MM.1S (cell line): ENCODE data around the gene POLR2C.

Experiments
- EZH2 ChIP-seq: fragments of 300-600 bp; sonication (generic); optimal IDR thresholded peaks from 2 replicates; pipeline ENCODE3; 2017; ENCODE audit warnings: low read depth, mild to moderate bottlenecking, antibody characterized with exemption, low read length, mixed read lengths
- TF ChIP-seq, protein P1 (sequence below): fragments of 300-600 bp; sonication (generic); IDR thresholded peaks from 2 replicates; pipeline ENCODE4 v1.5.1; 2016; ENCODE audit warnings: antibody characterized with exemption, low read length, mixed read lengths

- TF ChIP-seq, protein P1, sequence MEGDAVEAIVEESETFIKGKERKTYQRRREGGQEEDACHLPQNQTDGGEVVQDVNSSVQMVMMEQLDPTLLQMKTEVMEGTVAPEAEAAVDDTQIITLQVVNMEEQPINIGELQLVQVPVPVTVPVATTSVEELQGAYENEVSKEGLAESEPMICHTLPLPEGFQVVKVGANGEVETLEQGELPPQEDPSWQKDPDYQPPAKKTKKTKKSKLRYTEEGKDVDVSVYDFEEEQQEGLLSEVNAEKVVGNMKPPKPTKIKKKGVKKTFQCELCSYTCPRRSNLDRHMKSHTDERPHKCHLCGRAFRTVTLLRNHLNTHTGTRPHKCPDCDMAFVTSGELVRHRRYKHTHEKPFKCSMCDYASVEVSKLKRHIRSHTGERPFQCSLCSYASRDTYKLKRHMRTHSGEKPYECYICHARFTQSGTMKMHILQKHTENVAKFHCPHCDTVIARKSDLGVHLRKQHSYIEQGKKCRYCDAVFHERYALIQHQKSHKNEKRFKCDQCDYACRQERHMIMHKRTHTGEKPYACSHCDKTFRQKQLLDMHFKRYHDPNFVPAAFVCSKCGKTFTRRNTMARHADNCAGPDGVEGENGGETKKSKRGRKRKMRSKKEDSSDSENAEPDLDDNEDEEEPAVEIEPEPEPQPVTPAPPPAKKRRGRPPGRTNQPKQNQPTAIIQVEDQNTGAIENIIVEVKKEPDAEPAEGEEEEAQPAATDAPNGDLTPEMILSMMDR = no peak
- TF ChIP-seq EZH2 = no peak
Observed at GRCh38 chr16:57473906-57474305, 11.4 kb downstream of the POLR2C start.
